ENCODE data around the gene CDK8. TPM values are rescaled to one million over a fixed set of nuclear protein-coding genes. Genes with fewer than 3 reads are reported as not detected.

Gene CDK8
- total and polyA plus RNA-seq, 9 of the 15 experiments (the other 6 are each of a cell fraction or from before 2014, with no cell fraction given): 11.3 to 33.7 (median 20.3) TPM

GRCh38 chr13:26323764-26324163, 69.8 kb downstream of the CDK8 start:
- intact Hi-C loops (cut with micrococcal nuclease): no loop called here
- TF ChIP-seq MAFG (tag; conservative IDR thresholded peaks at IDR 0.05) (no peak), DMBX1 (CRISPR knock-in tag; IDR thresholded peaks at IDR 0.05; ENCODE audit: borderline replicate concordance) (no peak), XRCC5 (IDR thresholded peaks at IDR 0.05; ENCODE audit: low read depth, low read length) (no peak), MNT (conservative IDR thresholded peaks at IDR 0.05) (no peak), U2AF2 (optimal IDR thresholded peaks at IDR 0.05; ENCODE audit: low read depth, low read length) (no peak), MAFF (IDR thresholded peaks at IDR 0.05; ENCODE audit: low read length) (no peak), PTTG1 (tag; IDR thresholded peaks at IDR 0.05; ENCODE audit: low read depth) (no peak), UBTF (IDR thresholded peaks at IDR 0.05; ENCODE audit: borderline replicate concordance in 1 of 2, low read depth in 2 of 2, low read length in 2 of 2) (no peak), MLX (CRISPR knock-in tag; conservative IDR thresholded peaks at IDR 0.05) (no peak), CHD4 (IDR thresholded peaks at IDR 0.05; ENCODE audit: insufficient read depth, insufficient replicate concordance, low read depth, low read length, poor library complexity, severe bottlenecking) (no peak), FIP1L1 (IDR thresholded peaks at IDR 0.05; ENCODE audit: low read depth, low read length, poor library complexity, severe bottlenecking) (no peak), ZEB2 (IDR thresholded peaks at IDR 0.05) (no peak), ZNF778 (CRISPR knock-in tag; IDR thresholded peaks at IDR 0.05) (no peak), MECOM (CRISPR knock-in tag; IDR thresholded peaks at IDR 0.05) (no peak), PKNOX1 (IDR thresholded peaks at IDR 0.05) (no peak), CEBPG (CRISPR knock-in tag; IDR thresholded peaks at IDR 0.05) (no peak), CEBPG (tag; conservative IDR thresholded peaks at IDR 0.05 in 1 of 2, IDR thresholded peaks at IDR 0.05 in 1 of 2) (no peak)

More at GRCh38 chr13:26323764-26324163, 69.8 kb downstream of the CDK8 start:
- ChIA-PET POLR2A (interaction anchor here (0.6 kb wide), 1 partner anchor 35 kb away, joined by 6 read pairs; no protein-coding TSS in a partner anchor), CTCF (ENCODE audit: low intra/inter-chr PET ratio) (no interaction called here)
- in situ Hi-C loops (cut with MboI): no loop called here
- H3K27ac ChIP-seq (ENCODE audit: extremely low read depth, low read depth, low read length): no peak overlapping the region
- no peak overlapping the region for H3K4me2 ChIP-seq (ENCODE audit: insufficient read depth, low read length)
- no peaks in the 10 kb centered on the region for H3K9me3 ChIP-seq (replicated peaks; ENCODE audit: control insufficient read depth, insufficient read depth, low read depth, low read length)
- H3K27me3 ChIP-seq (ENCODE audit: control insufficient read depth in 2 of 2, insufficient read depth in 2 of 2, low read length in 2 of 2): no peaks in the 10 kb centered on the region
- H2AFZ ChIP-seq (ENCODE audit: low read depth, low read length): no peak overlapping the region
- H3K79me2 ChIP-seq (ENCODE audit: control insufficient read depth, insufficient read depth, low read length): peaks cover 4% of the 10 kb centered on the region; the same call in 1 of the 3 replicates
- FAIRE-seq (no peak), ATAC-seq (no peak), DNase-seq (ENCODE audit: extremely low read depth in 1 of 4, low spot score in 3 of 4) (no peak)
- H3K9ac ChIP-seq (ENCODE audit: insufficient read depth in 1 of 2, low read depth in 2 of 2, low read length in 2 of 2): no peak overlapping the region
- no TSS peak for BruUV-seq (replicated peaks)
- WGBS (ENCODE audit: insufficient coverage, low coverage, missing lambda C conversion rate): 64% methylated on average over 1 of the region's 1 CpG
- 0 out of 2 replicates have a peak, but pooled peaks cover 2% of the 10 kb centered on the region for H4K20me1 ChIP-seq (replicated peaks; ENCODE audit: control insufficient read depth, insufficient read depth, low read length)
- no peaks in the 10 kb centered on the region for H3K36me3 ChIP-seq (ENCODE audit: control insufficient read depth, insufficient read depth, low read length)
- H3K4me3 ChIP-seq: no peak overlapping the region
- no peaks in the 10 kb centered on the region for H3K4me1 ChIP-seq (replicated peaks in 1 of 2; ENCODE audit: control insufficient read depth in 2 of 2, insufficient read depth in 2 of 2, low read length in 2 of 2)
- no peaks in the 10 kb centered on the region for H3K9me1 ChIP-seq (ENCODE audit: control insufficient read depth, insufficient read depth, low read length)

All from K562 (cell line).